Anterior cingulate cortex (tissue), 58 donors: ENCODE results near the gene TMEM116.
"Not testable (repeated sequence)": the region's sequence is repeated elsewhere in the genome, so short reads cannot be mapped to it uniquely, and the experiment has no call there.

Source experiments
- DNase-seq, 58 donors: peaks; one replicate each; lab custom pipeline; 2025; lab: John Stamatoyannopoulos, UW

Gene TMEM116

GRCh38 chr12:112010415-112011344, 2.3 kb downstream of the TMEM116 start:
- no peak for DNase-seq

GRCh38 chr12:112009596-112009995, 3.4 kb downstream of the TMEM116 start:
- DNase-seq = not testable (repeated sequence)

- DNase-seq = no peak
Measured at GRCh38 chr12:112008918-112009317, 4.0 kb downstream of the TMEM116 start.

- DNase-seq = no peak
Measured at GRCh38 chr12:112007945-112008344, 5.0 kb downstream of the TMEM116 start.

GRCh38 chr12:112005419-112006395, 7.3 kb downstream of the TMEM116 start:
- no peak for DNase-seq

GRCh38 chr12:112004041-112004440, 8.9 kb downstream of the TMEM116 start:
- no peak for DNase-seq

GRCh38 chr12:112001576-112001975, 11.4 kb downstream of the TMEM116 start:
- DNase-seq = no peak

GRCh38 chr12:112000820-112001219, 12.1 kb downstream of the TMEM116 start:
- DNase-seq = no peak

- not testable (repeated sequence) for DNase-seq
Measured at GRCh38 chr12:111999129-111999528, 13.8 kb downstream of the TMEM116 start.

- DNase-seq = no peak
Measured at GRCh38 chr12:111998015-111998414, 14.9 kb downstream of the TMEM116 start.

- DNase-seq = no peak
Measured at GRCh38 chr12:111997300-111997699, 15.7 kb downstream of the TMEM116 start.

GRCh38 chr12:111995782-111996480, 17.0 kb downstream of the TMEM116 start:
- no peak for DNase-seq

- not testable (repeated sequence) for DNase-seq
Measured at GRCh38 chr12:111994211-111995111, 18.5 kb downstream of the TMEM116 start.

GRCh38 chr12:111993292-111994150, 19.4 kb downstream of the TMEM116 start:
- no peak for DNase-seq

GRCh38 chr12:111992464-111992863, 20.5 kb downstream of the TMEM116 start:
- DNase-seq = no peak

GRCh38 chr12:111991946-111992345, 21.0 kb downstream of the TMEM116 start:
- DNase-seq = no peak

- DNase-seq = no peak
Measured at GRCh38 chr12:111991535-111991934, 21.4 kb downstream of the TMEM116 start.

- DNase-seq = no peak
Measured at GRCh38 chr12:111984820-111985219, 28.1 kb downstream of the TMEM116 start.
